SK-N-SH (cell line): ENCODE data around the gene USP30. TPM values are rescaled to one million over a fixed set of nuclear protein-coding genes. Genes with fewer than 3 reads are reported as not detected.

Experiments used
- CTCF ChIA-PET: fragments of 300-600, 350-600 bp; formaldehyde crosslinking; extraction: SDS; loops from one replicate; lab custom pipeline; 2021; lab: Yijun Ruan, JAX
- POLR2A ChIA-PET: fragments of 350-600 bp; sonication (Branson Sonifier 250); formaldehyde crosslinking; extraction: SDS; loops from one replicate; lab custom pipeline; 2020; ENCODE audit warnings: antibody characterized with exemption, inconsistent platforms; lab: Yijun Ruan, JAX
- DNase-seq: peaks from one replicate; pipeline ENCODE4 v3.0.0; 2012
- H2AFZ ChIP-seq: fragments of 200-600 bp; sonication (generic); 2 replicates; pipeline ENCODE4 v1.8.1; 2016; ENCODE audit warnings: antibody characterized with exemption, mild to moderate bottlenecking, low read depth
- H3F3A ChIP-seq: fragments of 200-600 bp; sonication (generic); replicated peaks from 2 replicates; pipeline ENCODE3; 2016; ENCODE audit warnings: antibody characterized with exemption, mild to moderate bottlenecking; ENCODE audit not compliant: insufficient read depth
- H3K27ac ChIP-seq, 2 experiments: fragments of 200-500 bp in 1 of 2; fragments of 200-600 bp in 1 of 2; sonication (Bioruptor generic) in 1 of 2; sonication (generic), shearing (Covaris generic) in 1 of 2; 2 replicates each; pipeline versions ENCODE4 v1.5.1 to v1.6.1; 2014 to 2016; ENCODE audit warnings: low read depth in 2 of 2, inconsistent platforms in 1 of 2, low read length in 1 of 2, mild to moderate bottlenecking in 1 of 2, mixed read lengths in 1 of 2
- H3K27me3 ChIP-seq: fragments of 200-600 bp; sonication (generic), shearing (Covaris generic); 2 replicates; pipeline ENCODE4 v1.6.1; 2016; ENCODE audit warnings: mixed run types; ENCODE audit not compliant: insufficient read depth
- H3K36me3 ChIP-seq, 2 experiments: fragments of 200-500 bp in 1 of 2; fragments of 200-600 bp in 1 of 2; sonication (Bioruptor generic) in 1 of 2; sonication (generic) in 1 of 2; replicated peaks in 1 of 2; 2 replicates each; pipeline versions ENCODE3 to v1.5.1; 2014 to 2016; ENCODE audit warnings: low read length in 1 of 2, mild to moderate bottlenecking in 1 of 2; ENCODE audit not compliant: insufficient read depth in 2 of 2, control insufficient read depth in 1 of 2
- H3K4me1 ChIP-seq, 2 experiments: fragments of 200-500 bp in 1 of 2; fragments of 200-600 bp in 1 of 2; sonication (Bioruptor generic) in 1 of 2; sonication (generic), shearing (Covaris generic) in 1 of 2; 2 replicates each; pipeline versions ENCODE4 v1.5.1 to v1.6.1; 2014 to 2016; ENCODE audit warnings: low read depth in 1 of 2, low read length in 1 of 2, mixed run types in 1 of 2; ENCODE audit not compliant: insufficient read depth in 2 of 2, control insufficient read depth in 1 of 2
- H3K4me2 ChIP-seq: fragments of 200-600 bp; sonication (generic), shearing (Covaris generic); 2 replicates; pipeline ENCODE4 v1.6.1; 2017; ENCODE audit warnings: mixed run types
- H3K4me3 ChIP-seq, 2 experiments: fragments of 200-500 bp in 1 of 2; fragments of 200-600 bp in 1 of 2; sonication (Bioruptor generic) in 1 of 2; sonication (generic), shearing (Covaris generic) in 1 of 2; 2 replicates each; pipeline versions ENCODE4 v1.5.1 to v1.8.1; 2014 to 2016; ENCODE audit warnings: low read depth in 2 of 2, inconsistent platforms in 1 of 2, low read length in 1 of 2, mild to moderate bottlenecking in 1 of 2, mixed read lengths in 1 of 2, moderate library complexity in 1 of 2
- H3K79me2 ChIP-seq: fragments of 200-600 bp; sonication (generic); 2 replicates; pipeline ENCODE4 v1.8.1; 2017; ENCODE audit warnings: mild to moderate bottlenecking; ENCODE audit not compliant: insufficient read depth
- H3K9ac ChIP-seq: fragments of 200-600 bp; sonication (generic); 2 replicates; pipeline ENCODE4 v1.6.1; 2017; ENCODE audit warnings: mixed run types
- H3K9me2 ChIP-seq: fragments of 200-600 bp; sonication (generic); 2 replicates; pipeline ENCODE4 v1.6.1; 2017; ENCODE audit warnings: mixed run types
- H3K9me3 ChIP-seq: fragments of 200-600 bp; sonication (generic); 2 replicates; pipeline ENCODE4 v1.6.1; 2017; ENCODE audit warnings: mixed run types, mild to moderate bottlenecking, moderate library complexity
- H4K20me1 ChIP-seq: fragments of 200-600 bp; sonication (generic); 2 replicates; pipeline ENCODE4 v1.6.1; 2017; ENCODE audit warnings: mild to moderate bottlenecking, mixed run types; ENCODE audit not compliant: insufficient read depth
- CHD2 ChIP-seq: fragments of 150-350 bp; IDR thresholded peaks from 2 replicates; pipeline ENCODE4 v1.6.1; 2018; ENCODE audit warnings: low read length; ENCODE audit not compliant: partially characterized antibody
- CTCF ChIP-seq: fragments of 200-600 bp; sonication (generic); IDR thresholded peaks from 2 replicates; pipeline ENCODE4 v1.6.1; 2017; ENCODE audit warnings: antibody characterized with exemption, mild to moderate bottlenecking, moderate library complexity
- ELF1 ChIP-seq: IDR thresholded peaks from 2 replicates; pipeline ENCODE4 v1.4.0; 2012
- EZH2phosphoT487 ChIP-seq: fragments of 200-600 bp; sonication (generic); IDR thresholded peaks from 2 replicates; pipeline ENCODE4 v1.6.1; 2017; ENCODE audit warnings: low read depth, mixed run types, mild to moderate bottlenecking, antibody characterized with exemption, moderate library complexity, borderline replicate concordance
- FOSL2 ChIP-seq: IDR thresholded peaks from 2 replicates; pipeline ENCODE4 v1.4.0; 2012; ENCODE audit warnings: low read depth, mild to moderate bottlenecking, moderate library complexity, borderline replicate concordance
- FOXJ3 ChIP-seq: sonication (generic); formaldehyde crosslinking; IDR thresholded peaks from 2 replicates; pipeline ENCODE4 v1.5.1; 2020; ENCODE audit warnings: mild to moderate bottlenecking, missing genetic modification reagents
- FOXM1 ChIP-seq: IDR thresholded peaks from 2 replicates; pipeline ENCODE4 v1.4.0; 2012; ENCODE audit warnings: low read depth, mild to moderate bottlenecking
- JUND ChIP-seq: IDR thresholded peaks from 2 replicates; pipeline ENCODE4 v1.4.0; 2012
- MXI1 ChIP-seq: IDR thresholded peaks from 2 replicates; pipeline ENCODE4 v1.6.1; 2012; ENCODE audit warnings: mild to moderate bottlenecking, low read depth, low read length, improper control_type of control experiment
- NRF1 ChIP-seq: IDR thresholded peaks from 2 replicates; pipeline ENCODE4 v1.6.1; 2012; ENCODE audit warnings: low read depth, mild to moderate bottlenecking, low read length
- RCOR1 ChIP-seq: fragments of 150-350 bp; IDR thresholded peaks from 2 replicates; pipeline ENCODE4 v1.6.1; 2017; ENCODE audit warnings: antibody characterized with exemption, low read length
- RXRA ChIP-seq: IDR thresholded peaks from 2 replicates; pipeline ENCODE4 v1.4.0; 2012; ENCODE audit warnings: low read depth, mild to moderate bottlenecking, borderline replicate concordance
- SIN3A ChIP-seq: IDR thresholded peaks from 2 replicates; pipeline ENCODE4 v1.6.1; 2012; ENCODE audit warnings: low read depth, mild to moderate bottlenecking, low read length, moderate library complexity, borderline replicate concordance
- TCF12 ChIP-seq: IDR thresholded peaks from 2 replicates; pipeline ENCODE4 v1.4.0; 2012
- TEAD4 ChIP-seq: IDR thresholded peaks from 2 replicates; pipeline ENCODE4 v1.4.0; 2012; ENCODE audit warnings: mild to moderate bottlenecking, borderline replicate concordance; ENCODE audit not compliant: insufficient read depth
- USF1 ChIP-seq: IDR thresholded peaks from 2 replicates; pipeline ENCODE4 v1.4.0; 2012; ENCODE audit warnings: low read depth, borderline replicate concordance
- ZBTB33 ChIP-seq: IDR thresholded peaks from 2 replicates; pipeline ENCODE4 v1.4.0; 2012; ENCODE audit warnings: low read depth, borderline replicate concordance
- WGBS: methylation state at CpG from one replicate; pipeline ENCODE4 v1.1.6; 2017; ENCODE audit warnings: low lambda C conversion rate; 5-methylcytosine and 5-hydroxymethylcytosine counted together
- polyA plus RNA-seq, 3 experiments: library from polyadenylated mRNA; depleted of rRNA; stranded (reverse); fragments of >200 nt; gene quantifications; 2 replicates each; pipeline ENCODE4 v1.2.3, GENCODE V29; 2012
- TF ChIP-seq, protein P1 (sequence below): fragments of 150-350 bp; IDR thresholded peaks from 2 replicates; pipeline ENCODE4 v1.6.1; 2017; ENCODE audit warnings: antibody characterized with exemption, low read length, low read depth, borderline replicate concordance

Gene USP30
- polyA plus RNA-seq, 1 of the 3 experiments (the other 2 are of a cell fraction) = 10.9 TPM

DNA sequence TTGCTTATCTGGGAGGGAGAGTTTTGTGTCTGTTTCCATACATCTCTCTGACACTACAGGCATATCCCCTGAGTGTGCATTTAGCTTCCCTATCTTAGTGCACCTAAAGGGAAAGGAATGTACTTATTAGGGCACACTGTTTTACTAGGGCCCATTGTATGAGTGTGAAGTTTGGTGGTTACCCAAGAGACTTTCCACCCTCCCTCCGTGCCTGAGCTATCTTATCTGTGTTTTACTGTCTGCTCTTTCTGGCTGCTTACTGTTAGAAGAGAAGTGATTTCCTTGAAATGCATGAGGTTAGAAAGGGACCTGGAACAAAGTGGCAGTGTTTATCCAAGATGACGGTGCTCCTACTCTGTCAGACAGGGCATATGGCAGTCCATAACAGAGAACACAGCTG, 23.0 kb upstream of the USP30 start:
- no peaks in the 10 kb centered on the region for H3F3A ChIP-seq
- no peaks in the 10 kb centered on the region for H3K4me1 ChIP-seq
- 39% methylated on average over 2 of the region's 2 CpGs for WGBS
- no peaks in the 10 kb centered on the region for H3K79me2 ChIP-seq
- POLR2A ChIA-PET = interaction anchor here (0.7 kb wide), 1 partner anchor 62 kb away, joined by 3 read pairs; no protein-coding TSS in a partner anchor
- TF ChIP-seq ZBTB33 (no peak), RCOR1 (no peak), FOXM1 (no peak)
- TF ChIP-seq, all 33 proteins: peak for 0
- CTCF ChIA-PET = no interaction called here
- DNase-seq = no peak
- Histone ChIP-seq H3K4me3 (no peak overlapping the region), H3K4me2 (no peak overlapping the region), H3K27me3 (no peaks in the 10 kb centered on the region; the same call in 1 of the 2 replicates), H4K20me1 (no peaks in the 10 kb centered on the region), H3K9ac (no peak overlapping the region), H2AFZ (no peak overlapping the region), H3K27ac (no peak overlapping the region), H3K9me2 (no peaks in the 10 kb centered on the region), H3K36me3 (no peaks in the 10 kb centered on the region), H3K9me3 (no peaks in the 10 kb centered on the region)

GRCh38 chr12:109033239-109034196, 18.9 kb upstream of the USP30 start:
- H3K9me3 ChIP-seq = 0 out of 2 replicates have a peak, but pooled peaks cover 8% of the 10 kb centered on the region
- no peaks in the 10 kb centered on the region for H3K79me2 ChIP-seq
- H3K4me3 ChIP-seq = no peak overlapping the region
- H3K9ac ChIP-seq = no peak overlapping the region
- no peaks in the 10 kb centered on the region for H3K9me2 ChIP-seq
- H3K27ac ChIP-seq = no peak overlapping the region
- H3K4me2 ChIP-seq = no peak overlapping the region
- no peak overlapping the region for H2AFZ ChIP-seq
- ChIA-PET POLR2A (no interaction called here), CTCF (no interaction called here)
- DNase-seq = no peak
- no peaks in the 10 kb centered on the region for H3F3A ChIP-seq
- H3K36me3 ChIP-seq = no peaks in the 10 kb centered on the region
- H3K4me1 ChIP-seq = no peaks in the 10 kb centered on the region
- WGBS = 21% methylated on average over 7 of the region's 7 CpGs
- H3K27me3 ChIP-seq = no peaks in the 10 kb centered on the region; the same call in 1 of the 2 replicates
- H4K20me1 ChIP-seq = no peaks in the 10 kb centered on the region
- TF ChIP-seq, protein P1, sequence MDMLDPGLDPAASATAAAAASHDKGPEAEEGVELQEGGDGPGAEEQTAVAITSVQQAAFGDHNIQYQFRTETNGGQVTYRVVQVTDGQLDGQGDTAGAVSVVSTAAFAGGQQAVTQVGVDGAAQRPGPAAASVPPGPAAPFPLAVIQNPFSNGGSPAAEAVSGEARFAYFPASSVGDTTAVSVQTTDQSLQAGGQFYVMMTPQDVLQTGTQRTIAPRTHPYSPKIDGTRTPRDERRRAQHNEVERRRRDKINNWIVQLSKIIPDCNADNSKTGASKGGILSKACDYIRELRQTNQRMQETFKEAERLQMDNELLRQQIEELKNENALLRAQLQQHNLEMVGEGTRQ = no peak
- TF ChIP-seq RXRA (no peak), CHD2 (no peak), ELF1 (no peak), TEAD4 (no peak), SIN3A (no peak), USF1 (no peak), NRF1 (no peak), MXI1 (no peak), CTCF (no peak), EZH2phosphoT487 (no peak), FOXJ3 (CRISPR knock-in tag) (no peak), JUND (no peak), FOSL2 (no peak), TCF12 (no peak)
